Adrenal gland (tissue), 5 donors: ENCODE results near the gene PCED1B.

Source experiments
- POLR2A ChIP-seq, 2 donors: fragments of 450-650 bp; IDR thresholded peaks; one replicate each; pipeline ENCODE4 v1.6.1; 2017; ENCODE audit warnings: antibody characterized with exemption in 2 of 2, mild to moderate bottlenecking in 2 of 2, moderate library complexity in 1 of 2
- TF ChIP-seq, protein P1 (sequence below), 6 experiments: fragments of 450-650 bp in 4 of 6; fragments of 200-600 bp in 2 of 6; sonication (generic) in 1 of 6; IDR thresholded peaks; 1 replicate in 5 of 6; 2 replicates in 1 of 6; pipeline versions ENCODE4 v1.5.1 to v1.8.0; 2016 to 2021; ENCODE audit warnings: antibody characterized with exemption in 6 of 6, mild to moderate bottlenecking in 2 of 6, moderate library complexity in 1 of 6
- donor health status: DM: no; HTN: no; CAD: no.

GRCh38 chr12:47102406-47102805, 23.0 kb downstream of the PCED1B start:
- TF ChIP-seq, protein P1, sequence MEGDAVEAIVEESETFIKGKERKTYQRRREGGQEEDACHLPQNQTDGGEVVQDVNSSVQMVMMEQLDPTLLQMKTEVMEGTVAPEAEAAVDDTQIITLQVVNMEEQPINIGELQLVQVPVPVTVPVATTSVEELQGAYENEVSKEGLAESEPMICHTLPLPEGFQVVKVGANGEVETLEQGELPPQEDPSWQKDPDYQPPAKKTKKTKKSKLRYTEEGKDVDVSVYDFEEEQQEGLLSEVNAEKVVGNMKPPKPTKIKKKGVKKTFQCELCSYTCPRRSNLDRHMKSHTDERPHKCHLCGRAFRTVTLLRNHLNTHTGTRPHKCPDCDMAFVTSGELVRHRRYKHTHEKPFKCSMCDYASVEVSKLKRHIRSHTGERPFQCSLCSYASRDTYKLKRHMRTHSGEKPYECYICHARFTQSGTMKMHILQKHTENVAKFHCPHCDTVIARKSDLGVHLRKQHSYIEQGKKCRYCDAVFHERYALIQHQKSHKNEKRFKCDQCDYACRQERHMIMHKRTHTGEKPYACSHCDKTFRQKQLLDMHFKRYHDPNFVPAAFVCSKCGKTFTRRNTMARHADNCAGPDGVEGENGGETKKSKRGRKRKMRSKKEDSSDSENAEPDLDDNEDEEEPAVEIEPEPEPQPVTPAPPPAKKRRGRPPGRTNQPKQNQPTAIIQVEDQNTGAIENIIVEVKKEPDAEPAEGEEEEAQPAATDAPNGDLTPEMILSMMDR (IDR thresholded peaks at IDR 0.05) = no peak
- TF ChIP-seq POLR2A (IDR thresholded peaks at IDR 0.05) = no peak
